DOHH2 (cell line): ENCODE measurements around the gene MYO18A.

Source experiments
- CTCF ChIP-seq: fragments of 200-600 bp; sonication (generic); IDR thresholded peaks from one replicate; pipeline ENCODE4 v1.5.1; 2014; ENCODE audit warnings: antibody characterized with exemption, mild to moderate bottlenecking, low read depth, low read length; ENCODE audit not compliant: poor library complexity, severe bottlenecking
- EZH2phosphoT487 ChIP-seq: fragments of 200-600 bp; sonication (generic); IDR thresholded peaks from 2 replicates; pipeline ENCODE4 v1.6.1; 2017; ENCODE audit warnings: borderline replicate concordance, mild to moderate bottlenecking, antibody characterized with exemption, low read length, moderate library complexity, mixed read lengths

- TF ChIP-seq CTCF (no peak), EZH2phosphoT487 (no peak)
These were observed 3.4 kb downstream of the MYO18A start for GRCh38 chr17:29176558-29177351.
